ENCODE results near the gene ZNF791.

DNA sequence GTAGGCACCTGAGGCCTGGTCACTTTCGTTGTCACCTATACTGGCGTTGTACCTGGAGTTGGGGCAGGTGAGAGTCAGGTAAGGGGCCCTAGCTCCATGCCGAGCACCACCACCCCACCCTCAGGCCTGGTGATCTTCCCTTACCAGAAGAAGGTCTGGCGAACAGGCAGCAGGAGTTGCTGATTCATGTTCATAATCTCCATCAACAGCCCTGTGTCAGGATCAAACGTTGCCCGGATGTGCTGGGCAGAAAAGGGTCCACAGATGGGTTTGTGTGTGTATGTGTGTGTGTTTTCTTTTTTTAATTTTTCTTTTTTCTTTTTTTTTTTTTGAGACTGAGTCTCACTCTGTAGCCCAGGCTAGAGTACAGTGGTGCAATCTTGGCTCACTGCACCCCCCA, 41.5 kb downstream of the ZNF791 start:
- TF ChIP-seq, protein P1, sequence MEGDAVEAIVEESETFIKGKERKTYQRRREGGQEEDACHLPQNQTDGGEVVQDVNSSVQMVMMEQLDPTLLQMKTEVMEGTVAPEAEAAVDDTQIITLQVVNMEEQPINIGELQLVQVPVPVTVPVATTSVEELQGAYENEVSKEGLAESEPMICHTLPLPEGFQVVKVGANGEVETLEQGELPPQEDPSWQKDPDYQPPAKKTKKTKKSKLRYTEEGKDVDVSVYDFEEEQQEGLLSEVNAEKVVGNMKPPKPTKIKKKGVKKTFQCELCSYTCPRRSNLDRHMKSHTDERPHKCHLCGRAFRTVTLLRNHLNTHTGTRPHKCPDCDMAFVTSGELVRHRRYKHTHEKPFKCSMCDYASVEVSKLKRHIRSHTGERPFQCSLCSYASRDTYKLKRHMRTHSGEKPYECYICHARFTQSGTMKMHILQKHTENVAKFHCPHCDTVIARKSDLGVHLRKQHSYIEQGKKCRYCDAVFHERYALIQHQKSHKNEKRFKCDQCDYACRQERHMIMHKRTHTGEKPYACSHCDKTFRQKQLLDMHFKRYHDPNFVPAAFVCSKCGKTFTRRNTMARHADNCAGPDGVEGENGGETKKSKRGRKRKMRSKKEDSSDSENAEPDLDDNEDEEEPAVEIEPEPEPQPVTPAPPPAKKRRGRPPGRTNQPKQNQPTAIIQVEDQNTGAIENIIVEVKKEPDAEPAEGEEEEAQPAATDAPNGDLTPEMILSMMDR (IDR thresholded peaks at IDR 0.05): no peak
- TF ChIP-seq POLR2A (IDR thresholded peaks at IDR 0.05): no peak
